Fibroblast of pulmonary artery (primary cell): ENCODE measurements around the gene GCKR.

Source experiments
- DNase-seq: peaks from one replicate; pipeline ENCODE4 v3.0.0-alpha.2; 2010; ENCODE audit warnings: low read depth
- H3K4me3 ChIP-seq: replicated peaks from 2 replicates; pipeline ENCODE4 v1.5.1; 2011; ENCODE audit warnings: low read depth, mild to moderate bottlenecking, control low read depth, low read length, moderate library complexity
- TF ChIP-seq, protein P1 (sequence below): IDR thresholded peaks from 2 replicates; pipeline ENCODE4 v1.5.1; 2011; ENCODE audit warnings: mild to moderate bottlenecking, control low read depth, low read length, inconsistent platforms; ENCODE audit errors: missing control alignments

Gene GCKR

DNA sequence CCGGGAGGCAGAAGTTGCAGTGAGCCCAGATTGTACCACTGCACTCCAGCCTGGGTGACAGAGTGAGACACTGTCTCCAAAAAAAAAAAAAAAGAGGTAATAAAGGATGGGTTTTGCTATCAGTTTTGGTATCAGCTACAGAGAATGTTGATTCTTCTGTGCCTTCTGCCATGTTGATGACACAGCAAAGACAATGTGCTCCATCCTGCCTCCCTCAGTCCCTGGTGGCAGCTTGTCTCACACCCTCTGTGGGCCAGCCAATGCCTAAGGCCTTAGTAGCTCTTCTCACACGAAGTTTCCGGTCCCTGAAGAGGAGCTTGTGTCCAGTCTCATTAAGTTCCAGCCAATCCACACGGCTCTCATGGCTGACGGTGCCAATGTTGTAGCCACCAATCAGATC is 24.7 kb upstream of the GCKR start:
- TF ChIP-seq, protein P1, sequence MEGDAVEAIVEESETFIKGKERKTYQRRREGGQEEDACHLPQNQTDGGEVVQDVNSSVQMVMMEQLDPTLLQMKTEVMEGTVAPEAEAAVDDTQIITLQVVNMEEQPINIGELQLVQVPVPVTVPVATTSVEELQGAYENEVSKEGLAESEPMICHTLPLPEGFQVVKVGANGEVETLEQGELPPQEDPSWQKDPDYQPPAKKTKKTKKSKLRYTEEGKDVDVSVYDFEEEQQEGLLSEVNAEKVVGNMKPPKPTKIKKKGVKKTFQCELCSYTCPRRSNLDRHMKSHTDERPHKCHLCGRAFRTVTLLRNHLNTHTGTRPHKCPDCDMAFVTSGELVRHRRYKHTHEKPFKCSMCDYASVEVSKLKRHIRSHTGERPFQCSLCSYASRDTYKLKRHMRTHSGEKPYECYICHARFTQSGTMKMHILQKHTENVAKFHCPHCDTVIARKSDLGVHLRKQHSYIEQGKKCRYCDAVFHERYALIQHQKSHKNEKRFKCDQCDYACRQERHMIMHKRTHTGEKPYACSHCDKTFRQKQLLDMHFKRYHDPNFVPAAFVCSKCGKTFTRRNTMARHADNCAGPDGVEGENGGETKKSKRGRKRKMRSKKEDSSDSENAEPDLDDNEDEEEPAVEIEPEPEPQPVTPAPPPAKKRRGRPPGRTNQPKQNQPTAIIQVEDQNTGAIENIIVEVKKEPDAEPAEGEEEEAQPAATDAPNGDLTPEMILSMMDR: no peak
- no peak overlapping the region for H3K4me3 ChIP-seq
- no peak for DNase-seq

DNA sequence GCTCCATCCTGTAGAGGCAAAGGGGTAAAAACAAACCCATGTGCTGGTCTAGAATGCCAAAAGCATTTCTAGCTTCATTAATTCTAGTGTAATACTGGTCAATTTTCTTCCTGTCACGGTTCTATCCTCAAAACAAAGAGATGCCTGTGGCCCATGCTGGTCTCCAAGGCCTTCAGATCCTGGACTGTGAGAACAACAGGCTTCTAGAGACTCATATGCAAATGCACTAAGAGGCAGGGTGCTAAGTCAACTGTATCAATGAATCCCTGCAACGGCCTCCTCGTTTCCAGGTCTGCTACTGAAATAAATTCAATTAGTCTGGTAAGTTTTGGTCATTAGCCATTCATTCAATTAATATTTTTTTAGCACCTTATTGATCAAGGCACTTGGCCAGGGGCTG is 11.1 kb upstream of the GCKR start:
- DNase-seq: no peak
- TF ChIP-seq, protein P1: no peak

DNA sequence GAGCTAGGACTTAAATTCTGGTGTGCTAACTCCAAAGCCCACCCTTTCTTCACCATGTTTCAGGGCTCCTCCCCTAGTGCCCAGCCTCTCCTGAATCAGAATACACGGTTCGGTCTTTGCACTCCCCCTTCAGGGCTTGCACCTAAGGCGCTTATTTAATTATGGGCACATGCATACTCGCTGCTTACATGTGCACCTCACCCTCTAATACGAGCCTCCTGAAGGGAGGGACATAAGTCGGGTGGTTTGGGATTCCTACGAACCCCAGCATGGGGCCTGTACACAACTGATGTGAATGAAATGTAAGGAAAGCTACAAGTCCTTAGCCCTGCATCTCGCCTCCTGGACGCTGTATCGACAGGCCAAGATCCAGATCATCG is 7.5 kb upstream of the GCKR start:
- TF ChIP-seq, protein P1: no peak
- peak overlapping the region; percentile 79 for H3K4me3 ChIP-seq
- peak; percentile 33 for DNase-seq

More for the DNA sequence above, 11.1 kb upstream of the GCKR start:
- H3K4me3 ChIP-seq: no peak overlapping the region

DNA sequence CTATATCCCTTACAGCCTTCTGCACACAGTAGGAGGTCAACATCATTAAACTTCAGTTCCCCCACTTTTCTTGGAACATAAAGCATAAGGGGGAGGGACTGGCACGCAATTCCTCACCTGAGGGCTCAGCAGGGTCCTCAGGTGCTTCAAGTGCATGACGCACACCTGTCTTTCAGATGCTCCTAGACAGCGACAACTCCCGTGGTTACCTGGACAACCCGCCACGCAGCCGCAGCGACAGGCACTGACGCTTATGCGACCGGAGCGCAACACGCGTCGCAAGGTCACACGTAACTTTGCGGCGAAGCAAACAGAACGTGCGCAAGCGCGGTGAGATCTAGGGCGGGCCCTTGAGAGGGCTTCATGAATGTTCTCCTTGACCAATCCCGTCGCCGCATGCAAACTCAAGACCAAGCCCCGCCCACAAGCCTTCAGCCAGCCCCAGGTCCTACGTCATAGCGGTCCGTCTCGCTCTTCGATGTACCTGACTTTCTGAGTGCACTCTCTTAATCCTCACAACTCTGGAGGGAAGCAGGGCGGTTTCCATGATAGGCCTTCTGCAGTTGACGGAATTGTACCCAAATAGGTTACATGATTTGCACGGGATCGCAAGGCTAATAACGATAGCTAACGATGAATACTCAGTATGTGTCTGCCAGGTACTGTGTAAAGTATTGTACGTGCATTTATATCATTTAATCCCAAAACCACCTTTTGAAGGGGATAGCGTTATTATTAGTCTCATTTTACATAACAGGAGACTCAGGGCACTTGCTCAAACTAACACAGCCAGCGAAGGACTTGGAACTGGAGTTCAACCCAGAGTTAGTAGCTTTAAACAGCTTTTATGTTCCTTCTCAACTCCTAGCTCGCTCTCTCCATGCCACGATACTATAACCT is 6.9 kb upstream of the GCKR start, which contains the start of gene IFT172:
Gene IFT172 (minus strand): TSS at position 246 of the 900 bp plus-strand sequence. CDS start 90 bp downstream, at position 156.
- TF ChIP-seq, protein P1: no peak
- peak; percentile 99 for DNase-seq
- peak within 1 kb of the TSS; percentile 79 for H3K4me3 ChIP-seq

DNA sequence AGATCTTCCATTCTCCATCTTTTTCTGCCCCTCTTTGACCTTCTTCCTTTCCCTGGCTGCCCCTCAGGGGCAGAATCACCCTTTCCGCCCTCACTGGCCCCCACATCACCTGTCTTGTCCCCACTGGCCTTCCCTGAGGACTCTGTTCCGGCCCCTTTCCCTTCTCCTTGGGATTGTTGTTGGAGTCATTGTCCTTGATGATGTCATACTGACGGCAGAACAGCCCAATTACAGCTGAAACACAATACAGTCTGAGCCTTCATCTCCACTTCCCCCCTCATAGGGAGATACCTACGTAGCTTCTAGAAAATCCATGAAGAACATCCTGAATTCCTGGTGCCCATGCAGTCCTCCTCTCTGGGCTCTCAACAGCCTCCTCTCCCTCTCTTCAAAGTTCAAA is 4.1 kb upstream of the GCKR start:
- TF ChIP-seq, protein P1: no peak
- DNase-seq: no peak
- H3K4me3 ChIP-seq: no peak overlapping the region

DNA sequence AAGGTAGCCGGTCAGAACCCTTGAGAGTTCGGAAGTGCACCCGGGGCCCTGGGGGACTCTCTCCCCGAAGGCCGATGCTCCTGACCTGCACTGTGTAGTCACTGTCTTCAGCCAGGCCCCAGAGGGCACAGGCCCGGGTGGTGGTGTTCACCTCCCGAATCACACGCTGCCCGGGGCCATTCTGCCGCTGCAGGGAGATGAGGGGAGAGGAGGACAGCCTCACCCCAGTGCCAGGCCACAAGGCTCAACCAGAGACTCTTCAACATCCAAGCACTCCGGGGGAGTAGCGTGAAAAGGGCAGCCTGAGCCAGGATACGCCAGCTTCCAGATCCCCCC is 2.7 kb upstream of the GCKR start:
- H3K4me3 ChIP-seq: peak overlapping the region; percentile 69
- no peak for DNase-seq
- TF ChIP-seq, protein P1: no peak
